ENCODE results near the gene MCF2L2.

Gene MCF2L2

DNA sequence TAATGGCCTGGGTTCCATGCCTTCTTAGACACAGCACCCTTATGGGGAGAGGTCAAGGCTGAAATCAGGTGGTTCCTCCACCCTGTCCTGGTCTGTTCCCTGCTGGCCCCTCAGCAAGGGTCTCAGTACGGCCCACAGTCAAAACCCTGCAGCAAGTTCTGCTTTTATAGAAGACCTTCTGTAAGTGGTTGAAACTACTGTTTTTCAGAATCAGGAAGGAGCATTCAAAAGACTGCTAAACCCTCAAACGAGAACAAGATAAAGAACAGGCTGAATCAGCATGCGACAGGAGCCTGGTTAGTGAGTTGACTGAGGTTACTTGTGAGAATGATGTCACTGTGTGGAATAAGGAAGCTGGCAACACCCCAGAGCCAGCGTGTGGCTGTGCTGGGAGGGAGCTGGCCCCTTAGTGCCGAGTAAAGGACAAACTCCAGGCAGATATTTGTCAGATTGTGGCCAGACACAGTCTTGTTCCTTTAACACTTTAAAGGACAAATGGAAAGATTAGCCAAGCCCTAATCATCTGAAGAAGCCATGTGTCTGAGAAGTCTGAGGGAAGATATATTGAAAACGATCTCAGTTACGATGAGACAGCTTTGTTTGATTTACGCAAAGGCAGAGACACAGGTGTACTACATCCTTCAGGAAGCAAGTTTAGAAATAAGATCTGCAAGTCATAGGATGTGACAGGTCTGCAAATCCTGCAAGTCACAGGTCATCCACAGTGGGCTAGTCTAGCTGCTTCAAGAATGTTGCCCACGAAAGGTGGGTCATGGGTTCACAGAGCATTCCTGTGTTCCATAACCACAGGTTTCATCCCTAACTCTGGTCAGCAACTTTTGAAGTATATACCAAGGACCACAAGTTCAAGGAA lies 121.4 kb downstream of the MCF2L2 start:
- peak; percentile 42 for DNase-seq (ENCODE audit: extremely low read depth, insufficient read length)
- no peak overlapping the region for H3K4me3 ChIP-seq (replicated peaks; ENCODE audit: low read depth, low read length)
- no peaks in the 10 kb centered on the region for H3K27me3 ChIP-seq (replicated peaks; ENCODE audit: control insufficient read depth, insufficient read depth, low read length)
- TF ChIP-seq, protein P1, sequence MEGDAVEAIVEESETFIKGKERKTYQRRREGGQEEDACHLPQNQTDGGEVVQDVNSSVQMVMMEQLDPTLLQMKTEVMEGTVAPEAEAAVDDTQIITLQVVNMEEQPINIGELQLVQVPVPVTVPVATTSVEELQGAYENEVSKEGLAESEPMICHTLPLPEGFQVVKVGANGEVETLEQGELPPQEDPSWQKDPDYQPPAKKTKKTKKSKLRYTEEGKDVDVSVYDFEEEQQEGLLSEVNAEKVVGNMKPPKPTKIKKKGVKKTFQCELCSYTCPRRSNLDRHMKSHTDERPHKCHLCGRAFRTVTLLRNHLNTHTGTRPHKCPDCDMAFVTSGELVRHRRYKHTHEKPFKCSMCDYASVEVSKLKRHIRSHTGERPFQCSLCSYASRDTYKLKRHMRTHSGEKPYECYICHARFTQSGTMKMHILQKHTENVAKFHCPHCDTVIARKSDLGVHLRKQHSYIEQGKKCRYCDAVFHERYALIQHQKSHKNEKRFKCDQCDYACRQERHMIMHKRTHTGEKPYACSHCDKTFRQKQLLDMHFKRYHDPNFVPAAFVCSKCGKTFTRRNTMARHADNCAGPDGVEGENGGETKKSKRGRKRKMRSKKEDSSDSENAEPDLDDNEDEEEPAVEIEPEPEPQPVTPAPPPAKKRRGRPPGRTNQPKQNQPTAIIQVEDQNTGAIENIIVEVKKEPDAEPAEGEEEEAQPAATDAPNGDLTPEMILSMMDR (IDR thresholded peaks at IDR 0.05; ENCODE audit: insufficient read depth, low read length, poor library complexity, severe bottlenecking): no peak
- no peaks in the 10 kb centered on the region for H3K36me3 ChIP-seq (ENCODE audit: control insufficient read depth, insufficient read depth, low read length)

DNA sequence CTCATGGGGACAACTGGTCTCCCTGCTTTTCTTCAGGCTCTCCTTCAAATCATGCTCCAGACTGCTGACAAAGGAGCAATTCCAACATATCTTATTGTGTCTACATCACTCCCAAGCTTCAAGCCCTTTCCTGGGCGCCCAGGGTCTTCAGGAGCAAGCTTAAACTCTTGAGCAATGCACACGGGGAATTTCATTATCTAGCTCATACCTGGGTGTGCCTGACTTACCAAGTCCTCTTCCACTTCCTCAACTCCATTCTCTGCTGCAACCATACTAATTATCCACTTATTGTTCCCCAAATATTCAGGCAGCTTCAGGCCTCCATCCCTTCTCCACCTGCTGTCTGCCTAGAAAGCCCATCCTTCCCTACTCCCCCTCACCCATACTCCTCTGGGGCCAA lies 124.7 kb downstream of the MCF2L2 start:
- H3K27me3 ChIP-seq (replicated peaks; ENCODE audit: control insufficient read depth, insufficient read depth, low read length): no peaks in the 10 kb centered on the region
- TF ChIP-seq, protein P1 (IDR thresholded peaks at IDR 0.05; ENCODE audit: insufficient read depth, low read length, poor library complexity, severe bottlenecking): no peak
- no peak for DNase-seq (ENCODE audit: extremely low read depth, insufficient read length)
- H3K4me3 ChIP-seq (replicated peaks; ENCODE audit: low read depth, low read length): no peak overlapping the region
- no peaks in the 10 kb centered on the region for H3K36me3 ChIP-seq (ENCODE audit: control insufficient read depth, insufficient read depth, low read length)

DNA sequence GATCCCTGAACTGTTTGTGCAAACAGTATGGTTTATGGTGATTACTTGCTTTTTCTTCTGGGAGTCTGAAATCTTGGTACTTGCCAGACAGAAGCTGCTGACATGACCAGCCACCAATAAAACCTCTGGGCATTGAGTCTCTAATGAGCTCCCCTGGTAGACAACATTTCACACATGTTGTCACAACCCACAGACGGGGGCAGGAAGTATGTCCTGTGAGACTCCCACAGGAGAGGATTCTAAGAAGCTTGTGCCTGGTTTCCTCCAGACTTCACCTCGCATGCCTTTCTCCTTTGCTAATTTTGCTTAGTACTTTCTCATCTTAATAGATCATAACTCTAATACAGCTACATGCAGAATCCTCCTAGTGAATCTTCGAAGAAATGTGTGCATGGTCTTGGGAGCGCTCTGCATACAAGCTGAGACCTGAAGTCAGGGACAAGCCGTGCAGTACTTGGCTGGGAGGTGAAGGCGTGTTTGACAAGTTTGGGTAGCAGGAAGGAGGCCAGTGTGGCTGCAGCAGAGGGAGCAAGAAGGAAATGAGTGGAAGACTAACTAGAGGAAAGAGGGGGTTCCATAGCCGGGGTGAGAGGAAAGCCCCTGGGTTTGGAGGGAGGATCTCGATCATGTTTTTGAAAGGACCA lies 126.4 kb downstream of the MCF2L2 start:
- TF ChIP-seq, protein P1 (IDR thresholded peaks at IDR 0.05; ENCODE audit: insufficient read depth, low read length, poor library complexity, severe bottlenecking): no peak
- no peaks in the 10 kb centered on the region for H3K36me3 ChIP-seq (ENCODE audit: control insufficient read depth, insufficient read depth, low read length)
- no peaks in the 10 kb centered on the region for H3K27me3 ChIP-seq (replicated peaks; ENCODE audit: control insufficient read depth, insufficient read depth, low read length)
- no peak overlapping the region for H3K4me3 ChIP-seq (replicated peaks; ENCODE audit: low read depth, low read length)
- no peak for DNase-seq (ENCODE audit: extremely low read depth, insufficient read length)

DNA sequence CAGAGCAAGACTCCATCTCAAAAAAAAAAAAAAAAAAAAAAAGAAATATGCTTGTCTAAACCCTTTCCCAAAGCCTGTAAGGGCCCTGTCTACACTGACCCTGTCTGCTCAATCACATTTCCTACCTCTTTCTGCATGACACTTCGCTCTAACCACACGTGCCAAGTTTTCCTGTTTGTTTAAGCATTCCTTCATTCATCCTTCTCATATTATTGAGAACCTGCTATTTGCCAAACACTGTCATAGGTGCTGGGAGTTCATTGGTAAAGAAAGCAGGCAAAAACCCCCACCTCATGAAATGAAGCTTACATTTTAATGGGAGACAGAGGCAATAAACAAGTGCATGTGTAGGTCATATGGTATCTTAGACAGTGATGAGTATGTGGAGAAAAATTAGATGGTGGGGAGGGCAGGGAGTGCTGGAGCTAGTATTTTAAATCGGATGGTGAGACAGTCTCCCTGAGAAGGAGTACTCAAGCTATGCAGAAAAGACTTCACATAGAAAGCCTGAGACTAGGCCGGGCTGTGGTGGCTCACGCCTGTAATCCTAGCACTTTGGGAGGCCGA lies 127.3 kb downstream of the MCF2L2 start:
- TF ChIP-seq, protein P1 (IDR thresholded peaks at IDR 0.05; ENCODE audit: insufficient read depth, low read length, poor library complexity, severe bottlenecking): no peak
- no peak for DNase-seq (ENCODE audit: extremely low read depth, insufficient read length)
- Histone ChIP-seq H3K27me3 (replicated peaks; ENCODE audit: control insufficient read depth, insufficient read depth, low read length) (no peaks in the 10 kb centered on the region), H3K4me3 (replicated peaks; ENCODE audit: low read depth, low read length) (no peak overlapping the region), H3K36me3 (ENCODE audit: control insufficient read depth, insufficient read depth, low read length) (no peaks in the 10 kb centered on the region)

DNA sequence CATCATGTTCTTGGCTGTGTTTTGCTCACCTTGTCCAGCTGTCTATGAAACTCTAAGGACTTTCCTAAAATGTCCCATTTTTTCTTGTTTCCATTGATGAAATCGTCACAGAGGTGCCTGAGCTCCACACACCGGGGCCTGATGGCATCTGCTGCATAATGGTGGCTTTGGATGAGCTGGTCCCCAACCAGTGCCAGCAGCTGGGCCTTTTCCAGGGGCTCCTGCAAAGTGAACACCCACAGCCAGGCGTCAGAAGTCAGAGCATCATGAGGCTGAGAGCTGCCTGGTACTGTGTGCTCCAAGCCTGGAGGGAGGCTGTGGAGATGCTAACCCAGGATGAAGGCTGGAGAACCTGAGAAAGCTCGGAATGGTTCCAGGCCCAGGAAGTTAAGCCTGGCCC lies 128.4 kb downstream of the MCF2L2 start:
- no peak overlapping the region for H3K4me3 ChIP-seq (replicated peaks; ENCODE audit: low read depth, low read length)
- TF ChIP-seq, protein P1 (IDR thresholded peaks at IDR 0.05; ENCODE audit: insufficient read depth, low read length, poor library complexity, severe bottlenecking): no peak
- DNase-seq (ENCODE audit: extremely low read depth, insufficient read length): no peak
- H3K36me3 ChIP-seq (ENCODE audit: control insufficient read depth, insufficient read depth, low read length): no peaks in the 10 kb centered on the region
- H3K27me3 ChIP-seq (replicated peaks; ENCODE audit: control insufficient read depth, insufficient read depth, low read length): no peaks in the 10 kb centered on the region

Measured in GM06990 (cell line).